DMS53 (cell line): Measurements from ENCODE around the gene TDRD3.
A peak's percentile ranks its signal among the peaks of the same experiment; 100 is the strongest.
"Not testable (repeated sequence)": the region's sequence is repeated elsewhere in the genome, so short reads cannot be mapped to it uniquely, and the experiment has no call there.

Experiments used
- DNase-seq: peaks from one replicate; lab custom pipeline; 2025; lab: John Stamatoyannopoulos, UW

TDRD3 gene

DNA sequence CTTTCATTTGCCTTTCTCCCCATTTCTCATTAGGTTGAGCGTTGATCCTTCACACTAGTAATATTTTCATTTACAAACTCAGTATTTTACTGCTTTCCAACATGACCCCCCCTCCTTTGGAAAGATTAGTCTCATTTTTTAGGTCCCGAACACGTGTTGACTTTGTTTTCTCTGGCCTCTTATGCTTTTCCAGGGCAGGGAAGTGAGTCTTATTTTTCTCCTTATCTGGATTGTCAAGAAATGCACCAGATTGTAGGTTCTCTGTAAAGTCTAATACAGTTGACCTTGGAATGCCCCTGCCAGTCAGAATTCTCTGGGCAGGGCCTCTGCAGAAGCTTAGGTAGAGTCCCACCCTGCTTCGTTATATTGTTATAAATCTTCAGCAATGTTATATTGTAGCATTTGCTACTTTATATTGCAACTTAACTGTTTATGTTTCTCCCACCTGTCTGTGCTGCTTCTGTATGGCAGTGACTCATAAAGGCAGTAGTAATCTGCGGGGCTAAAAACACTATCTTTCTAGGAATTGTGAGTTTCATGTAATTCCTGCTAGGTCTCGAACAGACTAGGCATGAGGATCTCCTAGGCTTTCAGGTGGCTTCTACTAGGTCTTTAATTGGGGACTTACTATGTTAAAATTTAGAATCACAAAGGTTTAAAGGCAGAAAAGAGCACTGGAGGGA is 2.0 kb downstream of the TDRD3 start:
- DNase-seq: no peak

GRCh38 chr13:60402022-60402421 is 5.0 kb downstream of the TDRD3 start:
- no peak for DNase-seq

DNA sequence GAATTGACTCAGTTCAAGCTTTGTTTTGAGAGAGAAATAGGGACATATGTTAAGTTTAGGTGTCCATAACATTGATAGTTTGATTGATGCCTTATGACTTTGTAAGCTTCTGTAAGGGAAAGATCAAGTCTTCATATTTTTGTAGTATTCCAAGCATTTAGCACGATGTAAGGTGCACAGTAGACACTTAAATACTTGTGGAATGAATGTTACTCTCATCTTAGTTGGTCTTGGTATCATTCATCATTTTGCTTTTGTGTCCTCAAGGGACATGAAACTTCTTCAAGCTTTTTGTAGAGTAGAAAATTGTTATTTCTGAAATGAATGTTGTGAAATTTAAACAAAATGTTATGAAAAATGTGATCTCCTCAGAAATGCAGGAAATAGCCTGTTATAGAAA is 10.1 kb downstream of the TDRD3 start:
- no peak for DNase-seq

DNA sequence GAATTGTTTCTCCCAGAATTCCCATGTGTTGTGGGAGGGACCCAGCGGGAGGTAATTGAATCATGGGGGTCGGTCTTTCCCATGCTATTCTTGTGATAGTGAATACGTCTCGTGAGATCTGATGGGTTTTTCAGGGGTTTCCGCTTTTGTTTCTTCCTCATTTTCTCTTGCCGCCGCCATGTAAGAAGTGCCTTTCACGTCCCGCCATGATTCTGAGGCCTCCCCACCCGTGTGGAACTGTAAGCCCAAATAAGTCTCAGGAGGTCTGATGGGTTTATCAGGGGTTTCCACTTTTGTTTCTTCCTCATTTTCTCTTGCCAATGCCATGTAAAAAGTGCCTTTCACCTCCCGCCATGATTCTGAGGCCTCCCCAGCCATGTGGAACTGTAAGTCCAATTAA is 10.8 kb downstream of the TDRD3 start:
- DNase-seq: not testable (repeated sequence)

DNA sequence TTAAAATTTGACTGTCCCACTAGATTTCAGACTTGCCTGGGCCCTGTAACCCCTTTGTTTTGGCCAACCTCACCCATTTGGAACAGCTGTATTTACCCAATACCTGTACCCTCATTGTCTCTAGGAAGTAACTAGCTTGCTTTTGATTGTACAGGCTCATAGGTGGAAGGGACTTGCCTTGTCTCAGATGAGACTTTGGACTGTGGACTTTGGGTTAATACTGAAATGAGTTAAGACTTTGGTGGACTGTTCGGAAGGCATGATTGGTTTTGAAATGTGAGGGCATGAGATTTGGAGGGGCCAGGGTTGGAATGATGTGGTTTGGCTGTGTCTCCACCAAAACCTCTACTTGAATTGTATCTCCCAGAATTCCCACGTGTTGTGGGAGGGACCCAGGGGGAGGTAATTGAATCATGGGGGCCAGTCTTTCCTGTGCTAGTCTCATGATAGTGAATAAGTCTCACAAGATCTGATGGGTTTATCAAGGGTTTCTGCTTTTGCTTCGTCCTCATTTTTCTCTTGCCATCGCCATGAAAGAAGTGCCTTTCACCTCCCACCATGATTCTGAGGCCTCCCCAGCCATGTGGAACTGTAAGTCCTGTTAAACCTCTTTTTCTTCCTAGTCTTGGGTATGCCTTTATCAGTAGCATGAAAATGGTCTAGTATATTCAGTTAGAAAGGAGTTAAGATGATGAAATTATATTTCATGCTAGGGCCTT is 12.7 kb downstream of the TDRD3 start:
- DNase-seq: not testable (repeated sequence)

DNA sequence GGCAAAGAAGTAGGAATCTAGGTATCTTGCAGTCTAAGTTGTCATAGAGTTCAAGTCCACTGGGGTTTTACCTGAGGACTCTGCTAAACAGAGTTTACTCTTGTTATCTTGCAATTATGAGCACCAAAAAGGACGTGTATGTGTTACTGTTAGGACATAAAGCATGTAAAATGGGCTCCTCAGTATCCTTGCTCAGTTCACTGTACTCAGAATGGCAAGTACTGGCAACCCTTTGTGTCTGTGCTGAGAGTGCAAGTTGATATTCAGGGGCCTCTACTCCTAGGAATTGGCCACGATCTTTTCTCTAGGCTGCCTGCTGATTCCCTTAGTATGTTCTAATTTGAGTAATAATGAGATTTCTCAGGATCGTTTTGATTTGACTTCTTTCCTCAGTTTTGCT is 13.3 kb downstream of the TDRD3 start:
- DNase-seq: no peak

DNA sequence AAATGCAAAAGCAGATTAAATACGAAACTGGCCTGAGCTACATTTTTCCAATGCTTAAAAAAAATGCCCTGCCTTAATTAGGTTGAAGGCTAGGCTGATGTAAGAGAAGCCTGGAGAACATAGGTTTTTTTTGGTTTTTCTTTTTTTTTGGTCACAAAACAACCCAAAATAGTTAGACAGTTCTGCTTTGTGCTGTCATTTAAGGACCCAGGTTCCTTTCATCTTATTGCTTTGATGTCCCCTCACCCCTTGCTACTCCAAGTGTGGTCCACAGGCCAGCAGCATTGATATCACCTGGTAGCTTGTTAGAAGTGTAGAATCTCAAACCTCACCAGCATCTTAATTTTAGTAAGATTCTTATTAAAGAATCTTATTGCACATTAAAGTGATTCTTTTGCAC is 14.4 kb downstream of the TDRD3 start:
- no peak for DNase-seq

- no peak for DNase-seq
Observed at GRCh38 chr13:60411983-60412382, 15.0 kb downstream of the TDRD3 start.

GRCh38 chr13:60412909-60413616 is 16.0 kb downstream of the TDRD3 start:
- DNase-seq: no peak

- DNase-seq: no peak
Observed at GRCh38 chr13:60414177-60414576, 17.2 kb downstream of the TDRD3 start.

DNA sequence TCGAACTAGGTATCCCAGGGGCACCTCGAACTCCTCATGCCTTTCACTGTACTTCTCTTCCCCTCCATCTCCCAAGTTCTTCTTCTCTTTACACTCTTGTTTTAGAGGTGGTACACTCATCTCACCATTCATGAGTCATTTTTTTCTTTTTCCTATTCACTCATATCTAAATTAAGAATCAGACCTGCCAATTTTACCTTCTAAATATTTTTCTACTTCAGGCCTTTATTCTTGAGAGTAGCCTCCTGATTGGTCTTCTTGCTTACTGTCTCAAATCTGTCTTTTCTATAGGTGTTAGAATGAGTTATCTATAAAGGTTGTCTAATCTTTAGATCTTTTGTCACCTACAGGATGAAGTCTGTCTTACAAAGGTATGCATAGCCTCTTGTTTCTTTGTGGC is 20.7 kb downstream of the TDRD3 start:
- no peak for DNase-seq

DNA sequence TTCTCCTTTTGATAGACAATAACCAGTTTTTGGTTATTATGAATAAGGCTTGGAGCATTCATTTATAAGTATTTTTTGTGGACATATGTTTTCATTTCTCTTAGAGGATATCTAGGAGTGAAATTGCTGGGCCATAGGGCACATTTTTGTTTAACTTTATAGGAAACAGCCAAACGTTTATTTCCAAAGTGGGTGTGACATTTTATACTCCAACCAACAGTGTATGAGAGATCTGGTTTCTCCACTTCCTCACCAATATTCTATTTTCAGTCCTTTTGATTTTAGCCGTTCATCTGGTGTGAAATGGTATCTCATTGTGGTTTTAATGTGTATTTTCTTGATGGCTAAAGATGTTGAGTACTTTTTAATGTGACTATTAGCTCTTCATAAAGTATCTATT is 21.9 kb downstream of the TDRD3 start:
- DNase-seq: no peak

DNA sequence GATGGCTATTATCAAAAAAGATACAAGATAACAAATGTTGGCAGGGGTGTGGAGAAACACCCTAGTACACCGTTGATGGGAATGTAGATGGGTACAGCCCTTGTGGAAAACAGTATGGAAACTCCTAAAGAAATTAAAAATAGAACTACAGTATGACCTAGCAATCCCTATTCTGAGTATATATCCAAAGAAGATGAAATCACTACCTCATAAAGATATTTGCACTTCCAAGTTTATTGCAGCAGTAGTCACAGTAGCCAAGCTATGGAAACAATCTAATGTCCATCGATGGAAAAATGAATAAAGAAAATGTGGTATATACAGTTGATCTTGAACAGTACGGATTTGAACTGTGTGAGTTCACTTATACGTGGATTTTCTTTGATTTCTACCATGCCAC is 28.3 kb downstream of the TDRD3 start:
- DNase-seq: no peak

DNA sequence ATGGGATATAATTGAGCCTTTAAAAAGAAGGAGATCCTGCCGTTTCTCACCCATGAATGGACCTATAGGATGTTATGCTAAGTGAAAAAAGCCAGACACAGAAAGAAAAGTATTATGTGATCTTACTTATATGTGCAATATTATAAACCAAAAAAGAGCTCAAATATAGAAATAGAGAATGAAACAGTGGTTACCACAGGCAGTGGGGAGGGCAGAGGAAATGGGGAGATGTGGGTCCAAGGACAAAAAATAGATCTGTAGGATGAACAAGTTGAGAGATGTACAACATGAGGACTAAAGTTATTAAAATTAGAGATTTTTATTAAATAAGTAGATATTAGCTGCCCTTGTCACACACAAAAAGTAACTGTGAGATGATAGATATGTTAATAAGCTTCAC is 29.1 kb downstream of the TDRD3 start:
- DNase-seq: no peak

DNA sequence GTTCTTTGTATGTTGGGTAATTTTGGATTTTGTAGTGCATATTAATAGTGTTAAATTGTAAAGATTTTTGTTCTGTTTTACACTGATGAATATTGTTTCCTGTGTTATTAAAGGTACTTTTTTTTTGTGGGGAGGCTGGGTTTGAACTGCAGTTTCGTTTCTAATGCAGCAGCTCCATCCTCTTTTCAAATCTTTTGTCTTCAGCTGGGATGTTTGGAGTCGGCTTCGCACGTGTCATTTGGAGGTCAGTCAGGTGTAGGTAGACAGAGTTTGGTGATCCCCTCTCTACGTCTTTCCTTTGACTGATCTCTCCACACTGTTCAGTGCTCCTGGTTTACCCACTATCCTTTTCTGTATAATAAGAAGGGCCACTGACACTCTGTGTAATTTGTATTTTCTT is 30.3 kb downstream of the TDRD3 start:
- DNase-seq: no peak

DNA sequence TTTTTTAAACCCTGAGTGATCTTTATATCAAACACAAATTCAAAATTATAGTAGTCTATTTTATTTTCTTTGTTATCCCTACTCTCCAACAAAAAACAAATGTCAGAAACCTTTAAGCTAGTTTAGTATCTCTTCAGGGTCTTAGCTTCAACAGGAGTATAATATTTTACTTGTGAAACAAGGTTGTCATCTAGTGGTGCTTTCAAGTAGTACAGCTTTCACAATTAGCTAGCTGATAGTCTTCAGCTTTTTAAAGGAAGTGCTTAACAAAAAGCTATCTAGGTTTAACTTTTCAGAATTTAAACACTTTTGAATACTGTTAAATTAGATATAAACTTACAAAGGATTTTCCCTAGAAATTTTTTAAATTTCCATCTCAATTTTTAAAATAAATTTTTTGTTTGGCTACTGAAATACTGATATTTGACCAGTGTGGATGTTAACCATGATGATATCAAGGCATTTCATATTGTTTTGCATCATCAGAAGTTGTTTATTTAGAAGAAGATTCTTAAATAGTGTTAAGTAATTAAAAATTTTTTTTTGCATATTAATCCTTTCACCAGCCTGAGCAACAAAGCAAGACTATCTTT is 34.2 kb downstream of the TDRD3 start:
- DNase-seq: peak; percentile 54

DNA sequence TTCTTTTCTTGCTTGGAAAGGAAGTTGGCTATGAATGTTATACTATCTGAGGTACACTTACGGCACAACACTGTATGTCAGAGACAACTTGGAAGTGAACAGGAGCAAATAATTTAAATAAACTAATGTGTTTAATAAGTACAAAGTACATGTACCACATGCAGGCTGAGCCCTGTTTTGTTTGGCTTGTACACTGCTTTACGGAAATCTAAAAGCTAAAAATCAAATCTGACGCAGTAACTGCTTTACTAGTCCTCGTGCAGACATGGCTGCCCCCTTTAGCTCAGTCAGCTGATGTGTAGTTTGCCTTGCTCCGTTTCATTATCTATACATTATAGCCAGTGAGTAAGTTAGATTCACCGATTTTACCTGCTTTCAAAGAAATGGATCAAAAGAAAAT is 36.5 kb downstream of the TDRD3 start:
- no peak for DNase-seq

- DNase-seq: no peak
Observed at GRCh38 chr13:60435762-60436374, 38.8 kb downstream of the TDRD3 start.

GRCh38 chr13:60439201-60439600 is 42.2 kb downstream of the TDRD3 start:
- peak; percentile 1 for DNase-seq

GRCh38 chr13:60441761-60442160 is 44.7 kb downstream of the TDRD3 start:
- no peak for DNase-seq

DNA sequence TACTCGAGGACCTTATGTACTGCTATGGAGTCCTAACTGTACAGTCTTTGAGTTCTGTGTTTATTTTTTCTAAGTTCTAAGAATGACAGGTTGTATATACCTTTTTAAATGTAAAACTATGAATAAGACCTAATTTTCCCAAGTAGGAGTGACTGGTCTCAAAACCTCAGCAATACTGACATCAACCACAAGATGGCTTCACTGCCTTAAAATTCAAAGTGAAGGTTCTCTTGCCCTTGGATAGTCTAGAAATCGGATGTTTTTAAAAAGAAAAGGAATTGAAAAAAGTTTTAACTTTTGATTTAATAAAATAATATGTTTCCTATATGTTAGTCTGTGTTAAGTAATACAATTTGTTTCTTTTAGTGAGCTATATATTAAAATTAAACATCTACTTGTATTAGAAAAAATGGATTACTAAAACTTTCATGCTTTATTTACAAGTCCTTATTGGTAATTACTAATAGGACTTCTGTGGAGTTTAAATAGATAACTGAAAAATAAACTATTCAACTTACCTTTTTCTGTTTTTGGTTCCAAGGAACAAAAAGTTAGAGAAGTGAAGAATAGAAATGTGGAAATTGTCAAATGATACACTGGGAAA is 52.0 kb downstream of the TDRD3 start:
- peak; percentile 32 for DNase-seq

DNA sequence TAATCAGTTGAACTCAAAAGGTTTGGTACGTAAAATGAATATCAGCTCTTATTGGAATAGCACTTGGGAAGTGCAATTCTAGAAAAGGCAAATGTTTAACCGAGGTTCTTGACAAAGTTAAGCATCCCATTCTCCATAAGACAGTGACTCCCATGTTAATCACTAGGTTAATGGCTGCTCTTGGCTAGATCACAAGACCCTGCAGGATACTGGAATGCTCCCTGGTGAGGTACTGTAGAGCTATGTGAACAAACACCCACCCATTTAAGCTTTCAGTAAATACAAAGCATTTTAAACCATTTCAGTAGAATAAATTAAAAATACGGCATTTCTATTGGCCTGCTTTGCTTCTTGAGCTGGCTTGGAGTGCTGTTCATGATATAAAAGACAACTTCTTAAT is 56.5 kb downstream of the TDRD3 start:
- DNase-seq: no peak
